H9 (cell line): ENCODE results near the gene SELENOS. TPM values are rescaled to one million over a fixed set of nuclear protein-coding genes. Genes with fewer than 3 reads are reported as not detected.

Source experiments
- DNase-seq: peaks from one replicate; pipeline ENCODE4 v3.0.0-alpha.2; 2017
- H2AFZ ChIP-seq: one replicate; pipeline ENCODE4 v1.6.1; 2013; ENCODE audit warnings: mild to moderate bottlenecking, low read length, control low read depth, moderate library complexity
- H2AK5ac ChIP-seq: 2 replicates; pipeline ENCODE4 v1.6.1; 2013; ENCODE audit warnings: low read length, control low read depth, mixed read lengths; ENCODE audit not compliant: insufficient read length
- H2BK120ac ChIP-seq: one replicate; pipeline ENCODE4 v1.6.1; 2013; ENCODE audit warnings: low read depth, mild to moderate bottlenecking, low read length, control low read depth, inconsistent platforms; ENCODE audit not compliant: poor library complexity, severe bottlenecking
- H2BK12ac ChIP-seq: 2 replicates; pipeline ENCODE4 v1.6.1; 2013; ENCODE audit warnings: low read length, control low read depth, mixed read lengths, low read depth; ENCODE audit not compliant: insufficient read length
- H2BK15ac ChIP-seq: 2 replicates; pipeline ENCODE4 v1.6.1; 2013; ENCODE audit warnings: low read depth, low read length, control low read depth
- H2BK20ac ChIP-seq: one replicate; pipeline ENCODE4 v1.6.1; 2013; ENCODE audit warnings: low read depth, mild to moderate bottlenecking, low read length, control low read depth, inconsistent platforms; ENCODE audit not compliant: poor library complexity, severe bottlenecking
- H2BK5ac ChIP-seq: 2 replicates; pipeline ENCODE4 v1.6.1; 2013; ENCODE audit warnings: low read length, control low read depth, mixed read lengths; ENCODE audit not compliant: insufficient read length
- H3K14ac ChIP-seq: 2 replicates; pipeline ENCODE4 v1.6.1; 2013; ENCODE audit warnings: low read length, control low read depth; ENCODE audit not compliant: insufficient read depth
- H3K18ac ChIP-seq: 2 replicates; pipeline ENCODE4 v1.6.1; 2013; ENCODE audit warnings: low read depth, mild to moderate bottlenecking, mixed read lengths, low read length, control low read depth; ENCODE audit not compliant: insufficient read length
- H3K23ac ChIP-seq: 2 replicates; pipeline ENCODE4 v1.6.1; 2013; ENCODE audit warnings: low read length, control low read depth, mixed read lengths, low read depth; ENCODE audit not compliant: insufficient read length
- H3K23me2 ChIP-seq: 2 replicates; pipeline ENCODE4 v1.6.1; 2013; ENCODE audit warnings: low read depth, mild to moderate bottlenecking, mixed read lengths, low read length, control low read depth; ENCODE audit not compliant: insufficient read length, poor library complexity, severe bottlenecking
- H3K27ac ChIP-seq: 2 replicates; pipeline ENCODE4 v1.5.1; 2013; ENCODE audit warnings: low read length, control low read depth, mixed read lengths, low read depth; ENCODE audit not compliant: insufficient read length
- H3K27me3 ChIP-seq: 2 replicates; pipeline ENCODE4 v1.6.1; 2013; ENCODE audit warnings: low read length, control low read depth, inconsistent platforms; ENCODE audit not compliant: insufficient read depth
- H3K4ac ChIP-seq: 2 replicates; pipeline ENCODE4 v1.6.1; 2013; ENCODE audit warnings: low read depth, mild to moderate bottlenecking, control low read depth, inconsistent platforms, low read length, moderate library complexity
- H3K4me1 ChIP-seq: 2 replicates; pipeline ENCODE4 v1.6.1; 2013; ENCODE audit warnings: low read length, control low read depth, inconsistent platforms; ENCODE audit not compliant: insufficient read depth
- H3K4me2 ChIP-seq: 2 replicates; pipeline ENCODE4 v1.6.1; 2013; ENCODE audit warnings: low read length, control low read depth, mixed read lengths; ENCODE audit not compliant: insufficient read length, insufficient read depth
- H3K56ac ChIP-seq: 2 replicates; pipeline ENCODE4 v1.6.1; 2013; ENCODE audit warnings: low read depth, mild to moderate bottlenecking, mixed read lengths, low read length, control low read depth; ENCODE audit not compliant: insufficient read length
- H3K79me1 ChIP-seq: 2 replicates; pipeline ENCODE4 v1.6.1; 2013; ENCODE audit warnings: low read depth, mild to moderate bottlenecking, moderate library complexity, low read length, control low read depth, inconsistent platforms; ENCODE audit not compliant: insufficient read depth, poor library complexity, severe bottlenecking
- H3K79me2 ChIP-seq: 2 replicates; pipeline ENCODE4 v1.6.1; 2013; ENCODE audit warnings: low read length, control low read depth, inconsistent platforms; ENCODE audit not compliant: insufficient read depth
- H3K9ac ChIP-seq: 2 replicates; pipeline ENCODE4 v1.6.1; 2013; ENCODE audit warnings: low read length, control low read depth, mixed read lengths; ENCODE audit not compliant: insufficient read length; ENCODE audit errors: extremely low read depth
- H3K9me3 ChIP-seq: one replicate; pipeline ENCODE4 v1.6.1; 2013; ENCODE audit warnings: low read depth, low read length, inconsistent platforms; ENCODE audit not compliant: control insufficient read depth
- H3T11ph ChIP-seq: one replicate; pipeline ENCODE4 v1.6.1; 2013; ENCODE audit warnings: mild to moderate bottlenecking, low read length, control low read depth, inconsistent platforms
- H4K20me1 ChIP-seq: one replicate; pipeline ENCODE4 v1.6.1; 2013; ENCODE audit not compliant: control insufficient read depth, insufficient read length, insufficient read depth
- H4K5ac ChIP-seq: 2 replicates; pipeline ENCODE4 v1.6.1; 2013; ENCODE audit warnings: low read depth, mild to moderate bottlenecking, mixed read lengths, low read length, control low read depth; ENCODE audit not compliant: insufficient read length
- H4K8ac ChIP-seq: replicated peaks from 2 replicates; pipeline ENCODE4 v1.6.1; 2013; ENCODE audit warnings: low read length, control low read depth, mixed read lengths, low read depth; ENCODE audit not compliant: insufficient read length
- H4K91ac ChIP-seq: 2 replicates; pipeline ENCODE4 v1.6.1; 2013; ENCODE audit warnings: low read depth, mild to moderate bottlenecking, moderate library complexity, mixed read lengths, low read length, control low read depth; ENCODE audit not compliant: insufficient read length
- H3K27ac Mint-ChIP-seq, 3 experiments: 2 replicates in 2 of 3; 3 replicates in 1 of 3; pipeline ENCODE4 v1.8.0; 2020 to 2021; ENCODE audit warnings: mixed read lengths in 3 of 3, mild to moderate bottlenecking in 1 of 3, moderate library complexity in 1 of 3
- H3K27me3 Mint-ChIP-seq: 2 replicates; pipeline ENCODE4 v1.8.0; 2021; ENCODE audit warnings: low read depth, mild to moderate bottlenecking, moderate library complexity, mixed read lengths
- H3K36me3 Mint-ChIP-seq, 3 experiments: 2 replicates in 2 of 3; 3 replicates in 1 of 3; pipeline ENCODE4 v1.8.0; 2020 to 2021; ENCODE audit warnings: low read depth in 3 of 3, mixed read lengths in 3 of 3; ENCODE audit not compliant: insufficient read depth in 1 of 3
- H3K4me1 Mint-ChIP-seq, 2 experiments: 2 replicates each; pipeline ENCODE4 v1.8.0; 2020; ENCODE audit warnings: mixed read lengths in 2 of 2
- H3K4me3 Mint-ChIP-seq, 2 experiments: 2 replicates in 1 of 2; 3 replicates in 1 of 2; pipeline ENCODE4 v1.8.0; 2020 to 2021; ENCODE audit warnings: mild to moderate bottlenecking in 2 of 2, mixed read lengths in 2 of 2, moderate library complexity in 1 of 2
- H3K9me3 Mint-ChIP-seq, 2 experiments: 2 replicates in 1 of 2; 3 replicates in 1 of 2; pipeline ENCODE4 v1.8.0; 2020; ENCODE audit warnings: mild to moderate bottlenecking in 2 of 2, mixed read lengths in 2 of 2, moderate library complexity in 1 of 2
- WGBS: extraction: QIAGEN DNeasy Blood & Tissue Kit; methylation state at CpG from one replicate; pipeline ENCODE4 v1.1.7; 2013; ENCODE audit warnings: missing lambda C conversion rate, low lambda C conversion rate, mixed read lengths; ENCODE audit not compliant: insufficient read length; ENCODE audit errors: extremely low coverage; 5-methylcytosine and 5-hydroxymethylcytosine counted together
- total RNA-seq: library from RNA; stranded (reverse); gene quantifications from 2 replicates; pipeline ENCODE4 v1.2.1, GENCODE V29; 2021
- TF ChIP-seq, protein P1 (sequence below): fragments of 200-600 bp; sonication (generic); conservative IDR thresholded peaks from 3 replicates; pipeline ENCODE4 v1.8.0; 2021; ENCODE audit warnings: antibody characterized with exemption, mild to moderate bottlenecking

Gene SELENOS
- total RNA-seq, 1 experiment from 2014 or later: 57.7 TPM

DNA sequence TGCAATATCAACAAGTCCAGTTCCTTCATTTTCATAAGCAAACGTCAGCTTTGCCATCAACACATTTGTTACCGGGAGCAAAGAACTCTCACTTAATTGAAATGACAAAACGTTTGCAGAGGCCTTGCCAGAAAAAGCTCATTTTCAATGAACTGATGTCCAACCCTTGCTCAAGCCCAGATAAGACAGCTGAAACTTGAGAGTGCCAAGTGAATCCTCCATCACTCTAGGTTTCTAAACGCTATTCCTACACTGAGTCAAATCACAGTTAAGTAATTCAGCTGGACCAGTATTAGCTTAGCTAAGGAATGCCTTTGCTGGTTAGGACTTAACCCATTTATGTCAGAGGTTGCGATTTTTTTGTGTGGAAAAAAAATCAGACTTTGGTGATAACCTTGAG, 36.9 kb downstream of the SELENOS start:
- no peak overlapping the region for H2BK5ac ChIP-seq
- H3K27me3 ChIP-seq: no peaks in the 10 kb centered on the region
- no peak overlapping the region for H4K91ac ChIP-seq
- no peak overlapping the region for H3K27ac Mint-ChIP-seq
- H3K36me3 Mint-ChIP-seq: peaks cover 6 to 10% (median 8%) of the 10 kb centered on the region in 3 experiments; a peak in 6 of 7 replicates
- no peaks in the 10 kb centered on the region for H3K27me3 Mint-ChIP-seq
- H2BK120ac ChIP-seq: no peak overlapping the region
- H3K4ac ChIP-seq: no peak overlapping the region
- no peak for DNase-seq
- no peak overlapping the region for H3K18ac ChIP-seq
- no CpG with 5 or more reads among the region's 5 CpGs for WGBS
- H2BK15ac ChIP-seq: no peak overlapping the region
- H3K27ac ChIP-seq: no peak overlapping the region
- H4K8ac ChIP-seq: no peak overlapping the region
- H2BK20ac ChIP-seq: no peak overlapping the region
- H3K4me2 ChIP-seq: no peak overlapping the region
- no peaks in the 10 kb centered on the region for H3K9me3 Mint-ChIP-seq
- peaks cover 70% of the 10 kb centered on the region for H3K79me2 ChIP-seq
- no peak overlapping the region for H4K5ac ChIP-seq
- H3K79me1 ChIP-seq: peaks cover 6% of the 10 kb centered on the region
- no peaks in the 10 kb centered on the region for H3K23me2 ChIP-seq
- no peak overlapping the region for H2BK12ac ChIP-seq
- TF ChIP-seq, protein P1, sequence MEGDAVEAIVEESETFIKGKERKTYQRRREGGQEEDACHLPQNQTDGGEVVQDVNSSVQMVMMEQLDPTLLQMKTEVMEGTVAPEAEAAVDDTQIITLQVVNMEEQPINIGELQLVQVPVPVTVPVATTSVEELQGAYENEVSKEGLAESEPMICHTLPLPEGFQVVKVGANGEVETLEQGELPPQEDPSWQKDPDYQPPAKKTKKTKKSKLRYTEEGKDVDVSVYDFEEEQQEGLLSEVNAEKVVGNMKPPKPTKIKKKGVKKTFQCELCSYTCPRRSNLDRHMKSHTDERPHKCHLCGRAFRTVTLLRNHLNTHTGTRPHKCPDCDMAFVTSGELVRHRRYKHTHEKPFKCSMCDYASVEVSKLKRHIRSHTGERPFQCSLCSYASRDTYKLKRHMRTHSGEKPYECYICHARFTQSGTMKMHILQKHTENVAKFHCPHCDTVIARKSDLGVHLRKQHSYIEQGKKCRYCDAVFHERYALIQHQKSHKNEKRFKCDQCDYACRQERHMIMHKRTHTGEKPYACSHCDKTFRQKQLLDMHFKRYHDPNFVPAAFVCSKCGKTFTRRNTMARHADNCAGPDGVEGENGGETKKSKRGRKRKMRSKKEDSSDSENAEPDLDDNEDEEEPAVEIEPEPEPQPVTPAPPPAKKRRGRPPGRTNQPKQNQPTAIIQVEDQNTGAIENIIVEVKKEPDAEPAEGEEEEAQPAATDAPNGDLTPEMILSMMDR: no peak
- no peak overlapping the region for H2AFZ ChIP-seq
- no peak overlapping the region for H3K23ac ChIP-seq
- peaks cover 11% of the 10 kb centered on the region for H3K4me1 ChIP-seq
- no peak overlapping the region for H3K14ac ChIP-seq
- H3K4me1 Mint-ChIP-seq: peaks cover 49 to 53% of the 10 kb centered on the region in 2 experiments
- no peak overlapping the region for H3K9ac ChIP-seq
- H4K20me1 ChIP-seq: peaks cover 5% of the 10 kb centered on the region
- no peaks in the 10 kb centered on the region for H3K9me3 ChIP-seq
- H3T11ph ChIP-seq: no peak overlapping the region
- no peak overlapping the region for H3K4me3 Mint-ChIP-seq
- H2AK5ac ChIP-seq: no peak overlapping the region
- H3K56ac ChIP-seq: no peak overlapping the region
